DMS53 treated with DMSO at 0.1 percent for 48 hours (cell line): Measurements from ENCODE around the gene RDM1.
"Not testable (repeated sequence)": the region's sequence is repeated elsewhere in the genome, so short reads cannot be mapped to it uniquely, and the experiment has no call there.

Experiments
- DNase-seq: peaks from one replicate; lab custom pipeline; 2025; ENCODE audit not compliant: unreplicated experiment; lab: John Stamatoyannopoulos, UW

Gene RDM1

GRCh38 chr17:35900708-35901480 is 29.7 kb downstream of the RDM1 start:
- no peak for DNase-seq

DNA sequence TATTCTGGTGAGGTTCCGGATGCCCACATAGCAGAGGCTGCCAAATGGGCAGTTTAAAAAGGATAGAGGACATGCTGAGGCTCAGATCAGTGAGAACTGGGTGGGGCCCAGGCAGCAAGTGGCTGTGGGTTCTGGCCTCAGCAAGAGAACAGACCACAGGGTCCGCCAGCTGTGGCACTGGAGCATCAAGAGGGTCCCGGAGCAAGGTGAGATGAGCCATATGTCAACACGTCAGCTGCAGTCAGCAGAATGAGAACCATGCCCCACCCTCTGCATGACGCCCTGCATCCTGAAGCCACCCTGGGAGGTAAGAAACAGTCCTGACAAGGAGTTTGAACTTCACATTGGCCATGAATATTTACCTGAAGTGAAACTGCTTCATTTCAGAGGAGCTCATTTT is 30.3 kb downstream of the RDM1 start:
- no peak for DNase-seq

DNA sequence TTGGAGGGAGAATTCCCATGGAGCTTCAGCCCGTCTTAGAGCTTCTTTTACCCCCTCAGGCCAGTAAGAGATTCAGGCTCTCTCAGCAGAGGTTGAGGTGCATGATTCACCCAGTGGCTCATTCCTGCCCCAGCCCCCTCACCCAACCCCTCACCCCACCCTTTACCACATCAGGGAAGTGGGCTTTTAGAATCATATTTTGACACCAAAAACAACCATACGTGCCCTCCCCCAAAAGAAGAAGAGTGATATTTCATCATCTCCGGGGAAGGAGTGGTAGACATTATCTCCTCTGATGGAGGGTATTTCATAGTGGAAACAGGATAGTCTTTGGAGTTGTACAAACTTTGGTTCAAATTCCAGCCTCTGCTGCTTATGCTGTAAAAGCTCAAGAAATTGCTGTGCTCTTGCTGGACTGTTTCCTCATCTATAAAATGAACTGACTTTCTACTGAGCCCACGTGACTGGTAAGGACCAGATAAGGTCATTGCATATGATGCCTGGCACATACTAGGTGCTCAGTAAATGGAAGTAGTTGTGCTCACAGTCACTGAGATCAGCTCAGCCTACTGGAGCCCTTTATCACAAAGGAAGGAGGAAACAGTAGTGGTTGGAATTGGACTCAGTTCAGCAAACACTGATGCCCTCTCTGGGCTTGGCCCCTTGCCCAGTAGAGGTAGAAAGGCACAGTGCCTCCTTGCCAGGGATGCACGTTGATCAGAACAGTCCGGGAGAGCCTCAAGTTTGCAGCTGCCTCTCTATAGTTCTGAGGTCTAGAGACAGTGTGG is 32.1 kb downstream of the RDM1 start:
- DNase-seq = no peak

GRCh38 chr17:35897772-35898171 is 32.8 kb downstream of the RDM1 start:
- DNase-seq = not testable (repeated sequence)

- DNase-seq = no peak
Measured at GRCh38 chr17:35895636-35896587, 34.7 kb downstream of the RDM1 start.

DNA sequence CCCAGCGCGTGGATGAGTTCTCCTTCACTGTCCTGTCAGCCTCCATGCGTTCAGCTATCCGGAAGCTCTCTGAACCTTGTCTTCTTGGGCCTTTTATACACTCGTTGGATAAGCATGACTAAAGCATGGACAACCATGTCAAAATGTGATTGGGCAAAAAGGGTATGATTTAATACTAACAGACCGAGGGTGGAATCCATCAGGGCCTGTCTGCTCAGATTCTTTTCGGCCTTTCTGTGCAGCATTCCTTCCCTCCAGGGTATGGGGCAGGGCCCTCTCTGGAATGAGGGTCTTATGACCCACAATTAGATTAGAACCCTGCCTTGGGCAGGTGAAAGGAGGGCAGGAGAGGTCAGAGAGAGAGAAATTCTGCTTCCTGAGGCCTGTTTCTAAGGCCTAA is 36.4 kb downstream of the RDM1 start:
- no peak for DNase-seq

GRCh38 chr17:35893751-35894150 is 36.8 kb downstream of the RDM1 start:
- DNase-seq = no peak

DNA sequence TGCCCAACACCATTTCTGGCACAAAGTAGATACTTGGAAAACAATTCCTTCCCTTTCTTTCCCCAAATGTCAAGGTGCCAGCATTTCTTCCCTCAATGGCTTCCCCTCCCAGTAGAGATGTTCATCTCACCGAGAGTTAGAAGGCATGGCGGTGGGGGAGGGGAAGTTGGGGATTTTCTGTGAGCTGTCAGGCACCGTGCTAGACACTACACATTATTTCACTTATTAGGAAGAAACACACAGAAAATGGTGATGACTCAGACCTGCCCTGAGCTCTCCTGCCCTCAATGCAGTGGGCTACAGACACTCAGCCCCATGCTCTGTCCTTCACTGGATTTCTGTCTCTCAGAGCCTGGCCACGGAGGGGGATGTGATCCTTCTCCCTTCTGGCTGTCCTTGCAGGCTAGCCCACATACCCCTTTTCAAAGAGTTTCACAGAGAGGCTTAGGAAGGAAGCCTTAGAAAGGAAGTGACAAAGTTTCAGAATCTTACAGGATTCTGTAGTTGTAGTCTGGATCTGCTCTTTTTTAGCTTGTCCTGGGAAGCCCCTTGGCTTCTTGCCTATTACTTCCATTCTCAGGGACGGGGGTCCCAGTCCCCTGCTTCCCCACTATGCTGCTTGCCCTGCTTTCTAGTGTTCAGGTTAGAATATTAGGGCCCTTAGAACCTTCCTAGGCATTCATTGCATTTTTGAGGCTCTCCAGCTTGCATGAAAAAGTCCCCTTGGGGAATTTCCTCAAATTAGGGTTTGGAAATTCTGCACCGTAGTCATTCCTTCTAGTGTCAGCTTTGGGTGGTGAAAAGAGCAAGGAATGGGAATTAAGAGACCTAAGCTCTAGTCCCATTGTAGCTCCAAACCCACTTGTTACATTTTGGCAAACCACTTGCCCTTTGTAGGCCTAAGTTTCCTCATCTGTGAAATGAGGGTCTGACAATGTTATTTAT is 38.2 kb downstream of the RDM1 start:
- no peak for DNase-seq

DNA sequence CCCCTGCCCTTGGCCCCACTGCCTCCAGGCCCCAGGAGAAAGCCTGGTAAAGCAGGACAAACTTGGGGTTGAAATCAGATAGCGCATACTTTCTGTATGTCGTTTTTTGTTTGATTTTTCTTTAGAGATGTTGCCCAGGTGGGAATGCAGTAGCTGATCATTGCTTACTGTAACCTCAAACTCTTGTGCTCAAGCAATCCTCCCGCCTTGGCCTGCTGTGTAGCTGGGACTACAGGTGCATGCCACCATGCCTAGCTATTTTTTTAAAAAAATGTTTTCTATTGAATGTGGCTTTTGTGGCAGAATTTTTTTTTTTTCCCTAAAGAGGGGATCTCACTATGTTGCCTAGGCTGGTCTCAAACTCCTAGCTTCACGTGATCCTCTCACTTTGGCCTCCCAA is 39.3 kb downstream of the RDM1 start:
- DNase-seq = no peak

GRCh38 chr17:35890774-35891155 is 39.8 kb downstream of the RDM1 start:
- no peak for DNase-seq

DNA sequence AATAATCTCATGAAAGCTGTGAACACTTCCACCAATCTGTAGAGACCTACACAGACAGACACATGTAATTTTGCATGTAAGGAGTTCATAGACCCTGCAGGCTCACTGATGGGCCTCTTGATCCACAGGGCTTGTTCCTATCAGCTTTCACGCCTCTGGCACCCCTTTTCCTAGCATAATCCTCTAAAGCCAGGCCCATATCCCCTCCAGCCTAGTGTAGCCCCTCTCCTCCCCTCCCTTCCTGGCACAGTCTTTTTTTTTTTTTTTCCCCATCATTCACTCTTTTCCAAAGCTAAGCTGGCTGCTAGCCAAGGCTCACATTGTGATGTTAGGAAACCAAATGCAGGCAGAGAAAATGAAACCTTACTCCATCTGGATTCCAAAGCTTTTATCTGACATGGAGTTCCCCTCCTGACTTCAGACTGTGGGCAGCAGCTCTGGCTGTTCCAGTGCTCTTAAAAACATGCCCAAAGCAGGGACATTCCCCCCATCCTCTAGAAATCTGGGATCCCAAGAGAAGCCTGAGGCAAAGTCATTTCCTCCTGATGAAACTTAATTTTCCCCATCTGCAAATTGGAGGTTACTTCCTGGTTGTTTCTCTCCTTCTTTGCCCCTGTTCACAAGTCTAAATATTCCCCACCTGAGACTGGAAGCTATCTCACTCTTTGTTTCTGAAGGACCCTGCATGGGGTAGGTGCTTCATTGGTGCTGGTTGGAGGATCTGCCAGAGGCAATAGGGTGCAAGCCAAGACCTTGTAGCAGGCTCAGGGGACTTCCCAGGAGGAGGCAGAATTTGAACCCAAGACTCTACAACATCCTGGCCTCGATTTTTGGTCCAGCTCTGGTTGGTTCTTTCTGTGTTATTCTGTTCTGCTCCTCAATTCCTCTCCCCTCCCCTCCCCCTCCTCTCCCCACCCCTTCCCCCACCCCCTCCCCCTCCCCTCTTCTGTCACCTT is 40.5 kb downstream of the RDM1 start:
- DNase-seq = no peak

DNA sequence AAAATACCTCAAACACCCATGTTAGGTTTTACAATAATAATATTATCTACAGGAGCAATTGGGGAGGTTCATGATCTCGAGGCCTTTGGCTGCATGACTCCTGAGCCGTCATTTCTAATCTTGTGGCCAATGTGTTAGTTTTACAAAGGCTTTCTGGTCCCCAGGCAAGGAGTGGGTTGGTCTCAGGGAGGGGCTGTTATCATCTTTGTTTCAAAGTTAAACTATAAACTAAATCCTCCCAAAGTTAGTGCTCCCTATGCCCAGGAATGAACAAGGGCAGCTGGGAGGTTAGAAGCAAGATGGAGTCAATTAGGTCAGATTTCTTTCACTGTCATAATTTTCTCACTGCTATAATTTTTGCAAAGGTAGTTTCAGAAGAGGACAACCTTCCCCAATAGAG is 41.3 kb downstream of the RDM1 start:
- DNase-seq = no peak

DNA sequence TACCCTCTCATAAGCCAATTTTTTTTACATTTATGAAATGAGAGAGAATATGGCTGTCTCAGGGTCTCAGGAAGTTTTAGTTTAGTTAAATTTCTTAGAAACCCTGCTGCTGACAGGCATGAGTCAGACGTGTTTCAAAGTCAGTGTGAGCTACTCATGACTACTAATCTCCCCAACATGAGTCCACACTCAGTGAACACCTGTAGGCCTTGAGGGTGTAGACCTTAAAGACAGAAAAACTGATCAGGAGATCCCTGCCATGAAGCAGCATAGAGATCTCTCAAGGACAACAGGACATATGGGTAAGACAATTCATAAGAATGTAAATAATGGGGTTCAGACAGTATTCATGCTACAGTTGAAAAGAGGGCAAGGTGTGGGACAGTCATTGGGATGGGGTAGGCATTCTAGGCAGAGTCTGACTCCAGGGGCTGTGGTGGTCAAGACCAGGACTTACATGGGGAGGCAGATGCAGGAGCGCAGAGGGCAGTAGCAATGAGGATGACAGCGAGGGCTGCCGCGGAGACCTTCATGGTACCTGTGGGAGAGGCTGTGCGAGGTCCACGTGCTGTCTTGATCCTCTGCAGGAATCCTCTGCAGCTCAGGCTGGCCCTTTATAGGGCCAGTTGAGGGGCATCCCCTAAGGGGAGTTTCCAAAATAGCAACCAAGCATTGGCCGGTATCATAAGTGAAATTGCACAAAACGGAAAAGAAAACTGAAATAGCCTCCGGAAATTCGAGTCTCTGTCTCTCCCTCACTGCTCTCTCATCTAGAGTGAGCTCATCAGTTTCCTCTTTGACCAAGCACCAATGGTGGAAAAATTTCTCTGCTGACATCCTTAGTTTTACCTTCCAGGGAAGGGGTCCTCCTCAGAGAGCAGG is 50.6 kb downstream of the RDM1 start, which contains the start of gene CCL5:
Gene CCL5, minus strand, starts transcription at position 588 of the 882 bp plus-strand sequence.
- no peak for DNase-seq

GRCh38 chr17:35878361-35878760 is 52.2 kb downstream of the RDM1 start:
- no peak for DNase-seq

- no peak for DNase-seq
Measured at GRCh38 chr17:35877345-35878029, 53.1 kb downstream of the RDM1 start.

- DNase-seq = no peak
Measured at GRCh38 chr17:35876534-35876933, 54.0 kb downstream of the RDM1 start.

DNA sequence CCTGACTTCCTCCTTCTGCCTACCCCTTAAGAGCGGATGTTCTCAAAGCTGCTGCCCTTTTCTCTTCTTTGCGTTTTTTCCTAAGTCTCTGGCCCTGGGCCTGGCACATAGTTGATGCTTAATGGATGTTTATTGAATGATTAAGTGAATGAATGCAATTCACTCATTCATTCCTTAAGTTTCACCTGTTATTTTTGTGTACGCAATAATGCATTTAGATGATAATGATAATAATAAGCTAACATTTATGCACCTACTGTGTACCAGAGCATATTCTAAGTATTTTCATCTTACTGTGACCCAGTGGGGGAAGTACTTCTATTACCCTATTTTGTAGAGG is 54.8 kb downstream of the RDM1 start:
- DNase-seq = no peak
